Kidney (tissue), 22 donors: ENCODE measurements around the gene OR51T1. TPM values are rescaled to one million over a fixed set of nuclear protein-coding genes. Genes with fewer than 3 reads are reported as not detected.
A peak's percentile ranks its signal among the peaks of the same experiment; 100 is the strongest.

Experiments
- DNase-seq, 5 donors: peaks; one replicate each; pipeline ENCODE4 v3.0.0-alpha.2; 2013 to 2020
- FAIRE-seq: peaks from 2 replicates; lab custom pipeline; 2012; peaks lifted over from hg19 to GRCh38; lab: Jason Lieb, UNC
- H3K27ac ChIP-seq, 2 donors: one replicate each; pipeline ENCODE4 v1.7.0; 2013; ENCODE audit warnings: low read depth in 2 of 2, low read length in 2 of 2, inconsistent platforms in 1 of 2
- H3K27me3 ChIP-seq: one replicate; pipeline ENCODE4 v1.7.1; 2013; ENCODE audit warnings: low read length, inconsistent platforms; ENCODE audit not compliant: control insufficient read depth, insufficient read depth
- H3K36me3 ChIP-seq, 3 donors: one replicate each; pipeline versions ENCODE4 v1.7.0 to v1.7.1; 2013; ENCODE audit warnings: low read length in 3 of 3, control low read depth in 1 of 3, inconsistent platforms in 1 of 3; ENCODE audit not compliant: insufficient read depth in 3 of 3, control insufficient read depth in 2 of 3
- H3K4me1 ChIP-seq, 3 donors: one replicate each; pipeline versions ENCODE4 v1.7.0 to v1.7.1; 2013; ENCODE audit warnings: low read length in 3 of 3, inconsistent platforms in 1 of 3, low read depth in 1 of 3; ENCODE audit not compliant: control insufficient read depth in 2 of 3, insufficient read depth in 2 of 3
- H3K4me3 ChIP-seq, 3 donors: one replicate each; pipeline versions ENCODE4 v1.7.0 to v1.8.1; 2013; ENCODE audit warnings: low read length in 3 of 3, control low read depth in 1 of 3, inconsistent platforms in 1 of 3
- H3K9ac ChIP-seq, 3 donors: one replicate each; pipeline versions ENCODE4 v1.7.0 to v1.7.1; 2013; ENCODE audit warnings: low read length in 3 of 3, control low read depth in 1 of 3, inconsistent platforms in 1 of 3
- H3K9me3 ChIP-seq, 3 donors: one replicate each; pipeline versions ENCODE4 v1.7.0 to v1.7.1; 2013; ENCODE audit warnings: low read length in 3 of 3, control low read depth in 1 of 3, inconsistent platforms in 1 of 3; ENCODE audit not compliant: control insufficient read depth in 2 of 3, insufficient read depth in 1 of 3
- CTCF ChIP-seq: IDR thresholded peaks from 3 replicates; pipeline ENCODE4 v1.5.1; 2012; ENCODE audit warnings: mild to moderate bottlenecking, moderate library complexity, borderline replicate concordance; ENCODE audit not compliant: insufficient read depth; ENCODE audit errors: extremely low read depth
- intact Hi-C: fragments of 100-400 bp; cut with DNase I; formaldehyde crosslinking; loops from one replicate; pipeline ENCODE4 v1.11.1; 2022
- long read RNA-seq, 10 donors: library from polyadenylated mRNA in 1 of 10; unstranded in 1 of 10; transcript quantifications; one replicate each; pipeline ENCODE4 v2.0.0 and lab custom pipeline, GENCODE V29; 2021 to 2026
- polyA plus RNA-seq: library from polyadenylated mRNA; stranded (reverse); fragments of 350-450 nt; fragmentation: Illumina TruSeq; extraction: RNeasy Lipid Tissue Mini Kit (QIAGEN cat#74804); gene quantifications from one replicate; pipeline ENCODE4 v1.2.3, GENCODE V29; 2014; ENCODE audit warnings: low read depth, low replicate concordance; ENCODE audit not compliant: insufficient read depth
- total RNA-seq: library from RNA; stranded (reverse); fragmentation: NEBNext Ultra II Directional; extraction: Animal tissue kit (Norgen Biotek cat#: 25700); gene quantifications from one replicate; pipeline ENCODE4 v1.2.1, GENCODE V29; 2021
- donor health status: control.
- donor health status: control.
- donor health status: control.
- donor health status: control.
- donor health status: control.
- donor health status: DM: yes; HTN: yes; CAD: no.
- donor health status: Normal renal cell carcinoma (clear cell type).

Gene OR51T1
- total RNA-seq = not detected
- not detected for polyA plus RNA-seq
- long read RNA-seq, donor 1 = 0 reads
- long read RNA-seq, donor 2 = 0 reads
- long read RNA-seq, donor 3 = 0 reads
- long read RNA-seq, donor 4 = 0 reads
- long read RNA-seq, donor 5 = 0 reads
- long read RNA-seq, donor 6 = 0 reads
- long read RNA-seq, donor 7 = 0 reads
- long read RNA-seq, donor 8 = 0 reads
- long read RNA-seq, donor 9 = 0 reads
- long read RNA-seq, donor 10 = 0 reads

GRCh38 chr11:4881860-4882500 is at the start of gene OR51T1:
OR51T1 (plus strand) TSS chr11:4881900; CDS start chr11:4881900, 0 bp downstream.
- peak in 3 of 5 donors; percentile 23 to 55 (median 44) for DNase-seq

GRCh38 chr11:4839851-4840549 is 41.7 kb upstream of the OR51T1 start:
- TF ChIP-seq CTCF = no peak
- Histone ChIP-seq H3K36me3 (no peaks in the 10 kb centered on the region), H3K27ac (no peak overlapping the region), H3K4me3 (no peak overlapping the region), H3K9me3 (no peaks in the 10 kb centered on the region), H3K27me3 (no peaks in the 10 kb centered on the region), H3K9ac (no peak overlapping the region), H3K4me1 (no peaks in the 10 kb centered on the region)
- no peak for DNase-seq
- FAIRE-seq = no peak
- intact Hi-C loops = no loop called here

More at GRCh38 chr11:4881860-4882500, at the start of gene OR51T1:
- no peak within 1 kb of the TSS for H3K4me3 ChIP-seq
- no peak within 1 kb of the TSS for H3K9ac ChIP-seq
- intact Hi-C loops = no loop called here
- H3K27ac ChIP-seq = no peak within 1 kb of the TSS
- H3K36me3 ChIP-seq = no peaks in the 10 kb centered on the region
- H3K27me3 ChIP-seq = no peaks in the 10 kb centered on the region
- no peak for FAIRE-seq
- H3K9me3 ChIP-seq = no peaks in the 10 kb centered on the region
- TF ChIP-seq CTCF = no peak
- no peaks in the 10 kb centered on the region for H3K4me1 ChIP-seq

DNA sequence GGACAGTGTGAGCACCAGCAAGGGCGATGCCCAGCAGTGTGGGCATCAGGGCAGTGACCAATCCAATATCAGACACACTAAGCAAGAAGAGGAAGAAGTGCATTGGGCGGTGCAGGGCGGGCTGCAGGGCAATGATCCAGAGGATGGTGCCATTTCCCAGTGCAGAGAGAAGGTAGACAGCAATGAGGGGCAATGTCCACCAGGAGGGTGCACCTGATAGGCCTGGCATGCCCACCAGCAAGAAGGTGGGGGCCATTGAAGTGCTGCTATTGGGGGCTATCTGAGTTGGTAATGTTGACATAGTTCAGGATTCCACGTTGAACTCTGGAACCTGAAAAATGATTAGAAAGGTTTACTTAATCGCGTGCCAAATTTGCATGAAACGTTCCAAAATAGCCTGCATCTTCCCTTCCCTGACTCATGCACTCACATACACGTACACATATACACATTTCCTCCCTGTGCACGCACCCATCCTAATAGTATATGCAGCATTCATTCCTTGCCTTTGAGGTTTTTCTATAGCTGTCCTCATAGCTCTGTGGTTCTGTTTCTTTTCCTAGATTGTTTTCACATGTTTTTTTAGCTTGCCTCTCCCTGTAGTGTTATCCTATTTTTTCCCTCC is 32.7 kb upstream of the OR51T1 start, which contains the start of gene OR51S1:
OR51S1 (minus strand) TSS at position 301 of the 625 bp plus-strand sequence; CDS start at position 301, 0 bp downstream.
- TF ChIP-seq CTCF = no peak
- intact Hi-C loops = no loop called here
- H3K36me3 ChIP-seq = no peaks in the 10 kb centered on the region
- no peak within 1 kb of the TSS for H3K4me3 ChIP-seq
- no peak within 1 kb of the TSS for H3K9ac ChIP-seq
- no peaks in the 10 kb centered on the region for H3K9me3 ChIP-seq
- DNase-seq = no peak
- no peaks in the 10 kb centered on the region for H3K4me1 ChIP-seq
- no peak within 1 kb of the TSS for H3K27ac ChIP-seq
- H3K27me3 ChIP-seq = no peaks in the 10 kb centered on the region
- no peak for FAIRE-seq
